ENCODE results near the gene HLA-DPA1. TPM values are rescaled to one million over a fixed set of nuclear protein-coding genes. Genes with fewer than 3 reads are reported as not detected.

HLA-DPA1 gene
- total RNA-seq, 1 experiment from 2014 or later, result 2.6 TPM

DNA sequence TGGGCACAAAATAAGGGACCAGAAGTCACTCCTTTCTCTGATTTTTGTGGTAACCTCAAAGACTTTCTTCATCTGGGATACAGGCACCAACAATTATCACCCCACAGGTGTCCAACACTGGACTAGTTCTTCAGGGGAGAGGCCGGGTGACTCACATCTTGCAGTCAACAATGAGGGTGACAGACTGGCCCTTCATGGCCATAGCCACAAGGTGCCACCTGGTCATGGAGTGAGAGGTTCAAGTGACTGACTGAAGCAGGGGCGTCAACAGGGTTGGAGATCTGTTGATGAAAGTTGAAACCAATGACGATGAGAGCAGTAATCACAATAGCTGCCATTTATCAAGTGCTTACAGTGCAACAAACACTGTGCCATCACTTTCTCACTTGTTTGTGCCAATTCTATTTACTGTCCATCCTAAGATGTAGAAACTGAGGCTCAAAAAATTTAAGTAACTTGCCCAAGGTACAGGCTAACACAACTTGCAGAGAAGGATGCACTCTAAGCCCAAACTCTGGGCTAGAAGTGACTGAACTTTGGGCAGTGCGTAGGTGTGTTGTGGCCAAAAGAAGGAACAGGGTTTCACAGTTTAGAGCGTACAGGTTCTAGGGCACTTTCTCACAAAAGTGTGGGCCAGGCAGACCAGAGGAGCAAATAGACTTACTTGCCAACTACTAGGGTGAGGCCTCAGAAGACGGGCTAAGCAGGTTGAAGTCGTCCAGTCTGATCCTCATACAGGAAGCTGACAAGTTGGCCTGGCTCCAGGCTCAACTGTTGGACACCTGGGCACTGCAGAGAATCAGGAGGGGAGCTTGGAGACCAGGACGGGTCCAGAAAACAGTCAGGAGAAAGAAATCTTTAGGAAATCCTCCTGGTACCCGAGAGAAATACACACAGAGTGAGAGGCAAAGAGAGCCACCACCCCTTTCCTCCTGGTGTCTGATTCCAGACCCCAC lies 32.7 kb upstream of the HLA-DPA1 start:
- H2BK12ac ChIP-seq (ENCODE audit: insufficient read length, low read depth, low read length), result no peak overlapping the region
- H2BK5ac ChIP-seq (ENCODE audit: insufficient read length, low read length), result no peak overlapping the region
- H3K27me3 ChIP-seq (ENCODE audit: insufficient read depth, low read length), result no peaks in the 10 kb centered on the region
- no peak overlapping the region for H4K8ac ChIP-seq (replicated peaks; ENCODE audit: insufficient read length, low read depth, low read length)
- no peak overlapping the region for H4K5ac ChIP-seq (ENCODE audit: insufficient read length, low read depth, low read length)
- Mint-ChIP-seq H3K4me3 (no peak overlapping the region; a peak in 1 of 5 replicates), H3K4me1 (peaks cover 8% of the 10 kb centered on the region in 2 experiments), H3K27ac (peak overlapping the region in 1 of 3 experiments; percentile 68; a peak in 2 of 7 replicates), H3K36me3 (ENCODE audit: insufficient read depth in 1 of 3, low read depth in 3 of 3) (peaks cover 0 to 10% (median 9%) of the 10 kb centered on the region in 3 experiments; a peak in 6 of 7 replicates), H3K27me3 (ENCODE audit: low read depth) (peaks cover 51% of the 10 kb centered on the region), H3K9me3 (peaks cover 18 to 22% of the 10 kb centered on the region in 2 experiments)
- no peak overlapping the region for H3K4me2 ChIP-seq (ENCODE audit: insufficient read depth, insufficient read length, low read length)
- H2AK5ac ChIP-seq (ENCODE audit: insufficient read length, low read length), result no peak overlapping the region
- no peaks in the 10 kb centered on the region for H3K79me1 ChIP-seq (ENCODE audit: insufficient read depth, low read depth, low read length, poor library complexity, severe bottlenecking)
- no peaks in the 10 kb centered on the region for H4K20me1 ChIP-seq (ENCODE audit: control insufficient read depth, insufficient read depth, insufficient read length)
- H3K79me2 ChIP-seq (ENCODE audit: insufficient read depth, low read length), result no peaks in the 10 kb centered on the region
- no peak overlapping the region for H3K23ac ChIP-seq (ENCODE audit: insufficient read length, low read depth, low read length)
- no CpG with 5 or more reads among the region's 9 CpGs for WGBS (ENCODE audit: extremely low coverage, insufficient read length, low lambda C conversion rate)
- H2BK15ac ChIP-seq (ENCODE audit: low read depth, low read length), result no peak overlapping the region
- no peak overlapping the region for H3K9ac ChIP-seq (ENCODE audit: extremely low read depth, insufficient read length, low read length)
- DNase-seq, result peak; percentile 14
- TF ChIP-seq, protein P1, sequence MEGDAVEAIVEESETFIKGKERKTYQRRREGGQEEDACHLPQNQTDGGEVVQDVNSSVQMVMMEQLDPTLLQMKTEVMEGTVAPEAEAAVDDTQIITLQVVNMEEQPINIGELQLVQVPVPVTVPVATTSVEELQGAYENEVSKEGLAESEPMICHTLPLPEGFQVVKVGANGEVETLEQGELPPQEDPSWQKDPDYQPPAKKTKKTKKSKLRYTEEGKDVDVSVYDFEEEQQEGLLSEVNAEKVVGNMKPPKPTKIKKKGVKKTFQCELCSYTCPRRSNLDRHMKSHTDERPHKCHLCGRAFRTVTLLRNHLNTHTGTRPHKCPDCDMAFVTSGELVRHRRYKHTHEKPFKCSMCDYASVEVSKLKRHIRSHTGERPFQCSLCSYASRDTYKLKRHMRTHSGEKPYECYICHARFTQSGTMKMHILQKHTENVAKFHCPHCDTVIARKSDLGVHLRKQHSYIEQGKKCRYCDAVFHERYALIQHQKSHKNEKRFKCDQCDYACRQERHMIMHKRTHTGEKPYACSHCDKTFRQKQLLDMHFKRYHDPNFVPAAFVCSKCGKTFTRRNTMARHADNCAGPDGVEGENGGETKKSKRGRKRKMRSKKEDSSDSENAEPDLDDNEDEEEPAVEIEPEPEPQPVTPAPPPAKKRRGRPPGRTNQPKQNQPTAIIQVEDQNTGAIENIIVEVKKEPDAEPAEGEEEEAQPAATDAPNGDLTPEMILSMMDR (conservative IDR thresholded peaks at IDR 0.05), result no peak
- H3K14ac ChIP-seq (ENCODE audit: insufficient read depth, low read length), result no peak overlapping the region
- no peaks in the 10 kb centered on the region for H3K9me3 ChIP-seq (ENCODE audit: control insufficient read depth, low read depth, low read length)
- H3K56ac ChIP-seq (ENCODE audit: insufficient read length, low read depth, low read length), result no peak overlapping the region
- H3K27ac ChIP-seq (ENCODE audit: insufficient read length, low read depth, low read length), result no peak overlapping the region
- no peaks in the 10 kb centered on the region for H3K4me1 ChIP-seq (ENCODE audit: insufficient read depth, low read length)
- H3K23me2 ChIP-seq (ENCODE audit: insufficient read length, low read depth, low read length, poor library complexity, severe bottlenecking), result no peaks in the 10 kb centered on the region
- H2BK20ac ChIP-seq (ENCODE audit: low read depth, low read length, poor library complexity, severe bottlenecking), result no peak overlapping the region
- no peak overlapping the region for H4K91ac ChIP-seq (ENCODE audit: insufficient read length, low read depth, low read length)
- H2AFZ ChIP-seq (ENCODE audit: low read length), result no peak overlapping the region
- H3K18ac ChIP-seq (ENCODE audit: insufficient read length, low read depth, low read length), result no peak overlapping the region
- H3T11ph ChIP-seq (ENCODE audit: low read length), result no peak overlapping the region
- no peak overlapping the region for H3K4ac ChIP-seq (ENCODE audit: low read depth, low read length)
- no peak overlapping the region for H2BK120ac ChIP-seq (ENCODE audit: low read depth, low read length, poor library complexity, severe bottlenecking)

Measured in H9 (cell line).